Neuron (in vitro differentiated cells): ENCODE results near the gene KRTAP3-1.
"Not testable (repeated sequence)": the region's sequence is repeated elsewhere in the genome, so short reads cannot be mapped to it uniquely, and the experiment has no call there.

Experiments used
- H2AFZ ChIP-seq: one replicate; pipeline ENCODE4 v1.6.1; 2013; ENCODE audit warnings: low read depth, mild to moderate bottlenecking, inconsistent platforms, low read length, moderate library complexity
- H3K27me3 ChIP-seq: one replicate; pipeline ENCODE4 v1.6.1; 2013; ENCODE audit warnings: low read length; ENCODE audit not compliant: insufficient read depth
- H3K36me3 ChIP-seq: one replicate; pipeline ENCODE4 v1.6.1; 2013; ENCODE audit warnings: low read length; ENCODE audit not compliant: insufficient read depth
- H3K4me1 ChIP-seq: one replicate; pipeline ENCODE4 v1.6.1; 2013; ENCODE audit warnings: low read length; ENCODE audit not compliant: insufficient read depth
- H3K4me3 ChIP-seq: 2 replicates; pipeline ENCODE4 v1.5.1; 2013; ENCODE audit warnings: mild to moderate bottlenecking, low read length, moderate library complexity
- H3K9me3 ChIP-seq: one replicate; pipeline ENCODE4 v1.6.1; 2013; ENCODE audit warnings: low read length

KRTAP3-1 gene

DNA sequence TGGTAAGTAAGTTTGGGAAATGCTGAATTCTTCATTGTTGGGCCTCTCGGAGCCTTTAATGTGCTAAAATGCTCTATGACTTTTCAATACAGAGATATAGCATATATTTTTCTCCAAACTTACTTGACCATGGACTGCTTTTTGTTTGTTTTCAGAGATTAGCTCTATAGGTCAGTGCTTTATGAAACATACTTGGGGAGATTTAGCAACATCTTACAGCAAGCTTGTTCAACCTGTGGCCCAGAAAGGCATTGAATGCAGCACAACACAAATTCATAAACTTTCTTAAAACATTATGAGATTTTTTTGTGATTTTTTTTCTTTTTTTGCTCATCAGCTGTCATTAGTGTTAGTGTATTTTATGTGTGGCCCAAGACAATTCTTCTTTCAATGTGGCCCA is 1.0 kb upstream of the KRTAP3-1 start:
- Histone ChIP-seq H3K4me3 (no peak overlapping the region), H3K4me1 (no peaks in the 10 kb centered on the region), H3K36me3 (no peaks in the 10 kb centered on the region), H2AFZ (no peak overlapping the region), H3K9me3 (no peaks in the 10 kb centered on the region), H3K27me3 (no peaks in the 10 kb centered on the region)

DNA sequence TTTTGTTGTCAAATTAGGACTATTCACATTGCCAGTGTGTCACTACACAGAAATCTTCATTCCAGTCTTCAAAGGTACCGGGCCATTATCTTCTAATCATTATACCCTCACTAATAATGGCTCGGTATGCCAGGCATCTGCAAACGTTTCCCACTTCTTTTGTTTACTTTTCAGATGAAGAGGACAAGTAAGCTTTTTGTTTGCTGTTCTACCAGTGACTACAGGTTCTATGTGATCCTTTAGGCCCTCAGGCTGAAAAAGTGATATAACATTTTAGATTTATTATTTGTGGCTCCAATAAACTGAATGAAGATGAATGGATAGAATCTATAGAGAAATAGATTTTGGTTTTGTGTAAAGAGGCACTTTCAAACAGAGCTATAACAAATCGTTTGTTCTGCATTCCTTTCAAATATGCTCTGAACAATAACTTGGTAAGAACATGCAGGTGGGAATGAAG is 403 bp upstream of the KRTAP3-1 start:
- H3K27me3 ChIP-seq, result no peaks in the 10 kb centered on the region
- H3K4me3 ChIP-seq, result no peak overlapping the region
- H3K36me3 ChIP-seq, result no peaks in the 10 kb centered on the region

DNA sequence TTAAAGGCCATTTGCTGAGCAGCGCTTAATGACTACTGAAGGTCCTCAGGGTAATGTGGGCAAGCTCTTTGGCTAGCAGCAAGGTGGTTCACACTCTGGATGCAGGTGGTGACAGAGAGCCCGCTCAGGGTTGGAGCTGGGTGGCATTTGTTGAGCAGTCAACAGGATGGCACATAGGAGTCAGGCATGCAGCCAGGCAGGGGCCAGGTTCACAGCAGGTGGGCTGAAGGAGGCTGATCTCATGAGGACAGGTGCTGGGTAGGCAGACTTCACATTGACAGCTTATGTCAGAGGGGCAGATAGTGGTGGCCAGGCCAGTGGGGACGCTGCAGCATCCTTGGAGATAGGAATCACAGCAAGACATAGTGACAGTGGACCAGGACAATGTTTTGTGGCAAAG is 4.5 kb downstream of the KRTAP3-1 start:
- Histone ChIP-seq H3K4me1 (no peaks in the 10 kb centered on the region), H3K27me3 (peaks cover 3% of the 10 kb centered on the region), H3K9me3 (no peaks in the 10 kb centered on the region), H2AFZ (no peak overlapping the region), H3K4me3 (no peak overlapping the region), H3K36me3 (no peaks in the 10 kb centered on the region)

More for the DNA sequence above, 403 bp upstream of the KRTAP3-1 start:
- H2AFZ ChIP-seq, result no peak overlapping the region
- no peaks in the 10 kb centered on the region for H3K4me1 ChIP-seq
- no peaks in the 10 kb centered on the region for H3K9me3 ChIP-seq

- Histone ChIP-seq H3K9me3 (no peaks in the 10 kb centered on the region), H2AFZ (no peak overlapping the region), H3K4me1 (no peaks in the 10 kb centered on the region), H3K4me3 (no peak overlapping the region), H3K36me3 (no peaks in the 10 kb centered on the region), H3K27me3 (peaks cover 3% of the 10 kb centered on the region)
Measured at GRCh38 chr17:41003926-41004325, 5.0 kb downstream of the KRTAP3-1 start.

DNA sequence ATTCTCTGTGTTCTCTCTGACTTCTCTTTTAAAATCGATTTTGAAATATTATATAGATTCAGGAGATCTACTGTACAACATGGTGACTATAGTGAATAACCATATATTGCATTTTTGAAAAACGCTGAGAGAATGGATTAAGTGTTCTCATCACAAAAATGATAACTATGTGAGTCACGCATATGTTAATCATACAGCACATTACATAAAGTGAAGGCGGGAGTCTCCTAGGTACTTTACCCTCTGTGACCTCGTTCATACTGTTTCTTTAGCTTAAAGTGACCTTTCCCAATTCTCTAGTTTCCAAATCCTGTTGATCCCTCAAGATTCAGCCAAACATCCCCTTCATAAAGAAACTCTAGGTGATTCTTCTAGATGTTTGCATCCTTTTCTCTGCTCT is 6.1 kb downstream of the KRTAP3-1 start:
- H3K36me3 ChIP-seq, result no peaks in the 10 kb centered on the region
- no peak overlapping the region for H3K4me3 ChIP-seq
- no peak overlapping the region for H2AFZ ChIP-seq
- H3K4me1 ChIP-seq, result no peaks in the 10 kb centered on the region
- H3K9me3 ChIP-seq, result no peaks in the 10 kb centered on the region
- H3K27me3 ChIP-seq, result peaks cover 3% of the 10 kb centered on the region

DNA sequence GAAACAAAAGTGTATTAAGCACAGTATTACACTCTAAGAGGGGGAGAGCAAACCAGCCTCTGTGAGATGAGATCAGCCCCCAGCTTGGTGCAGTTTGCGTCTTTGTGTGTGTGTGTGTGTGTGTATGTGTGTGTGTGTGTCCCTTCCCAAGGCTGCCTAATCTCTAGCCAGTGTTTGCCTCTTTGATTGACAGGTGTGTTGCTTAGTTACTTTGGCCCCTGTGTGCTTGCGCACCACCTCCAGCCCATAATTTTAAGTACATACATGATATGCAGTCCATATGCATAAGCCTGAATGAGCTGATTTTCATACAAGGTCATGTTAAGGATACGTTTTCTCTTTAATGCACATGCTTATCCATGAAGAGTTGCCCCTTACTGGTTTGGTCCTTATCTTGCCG is 7.1 kb downstream of the KRTAP3-1 start:
- Histone ChIP-seq H3K4me1 (no peaks in the 10 kb centered on the region), H3K9me3 (no peaks in the 10 kb centered on the region), H3K4me3 (no peak overlapping the region), H3K27me3 (peaks cover 3% of the 10 kb centered on the region), H3K36me3 (no peaks in the 10 kb centered on the region), H2AFZ (no peak overlapping the region)

- not testable (repeated sequence) for H2AFZ ChIP-seq, H3K4me1 ChIP-seq, H3K9me3 ChIP-seq, H3K4me3 ChIP-seq, H3K27me3 ChIP-seq, H3K36me3 ChIP-seq
Measured at GRCh38 chr17:40999563-40999962, 9.4 kb downstream of the KRTAP3-1 start, which contains the start of gene KRTAP3-2. TSS of gene KRTAP3-2 (minus strand) at chr17:40999906. CDS start at chr17:40999853, 53 bp downstream.

- Histone ChIP-seq H2AFZ (no peak overlapping the region), H3K27me3 (no peaks in the 10 kb centered on the region), H3K4me3 (no peak overlapping the region), H3K36me3 (no peaks in the 10 kb centered on the region), H3K9me3 (no peaks in the 10 kb centered on the region), H3K4me1 (no peaks in the 10 kb centered on the region)
Measured at GRCh38 chr17:40997361-40997760, 11.6 kb downstream of the KRTAP3-1 start.

DNA sequence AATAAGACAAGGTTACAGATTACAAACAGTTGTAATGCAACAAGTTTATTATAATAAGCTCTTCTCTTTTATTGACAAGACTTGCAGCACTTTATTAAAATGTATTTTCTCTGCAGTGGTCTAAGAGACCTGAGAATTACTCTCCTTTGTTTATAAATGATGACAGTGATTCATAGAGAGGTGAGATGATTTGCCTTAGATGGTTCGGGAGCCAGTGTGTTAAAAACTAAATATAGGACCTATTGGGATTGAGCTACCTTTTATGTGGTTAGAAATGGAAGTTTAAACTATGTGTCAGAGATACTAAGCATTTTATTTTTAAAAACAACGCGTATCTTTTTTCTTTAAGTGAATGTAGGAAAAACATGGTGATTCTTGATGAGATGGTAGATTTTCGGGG is 12.1 kb downstream of the KRTAP3-1 start:
- H3K4me3 ChIP-seq, result no peak overlapping the region
- H2AFZ ChIP-seq, result no peak overlapping the region
- no peaks in the 10 kb centered on the region for H3K9me3 ChIP-seq
- H3K36me3 ChIP-seq, result no peaks in the 10 kb centered on the region
- H3K27me3 ChIP-seq, result no peaks in the 10 kb centered on the region
- no peaks in the 10 kb centered on the region for H3K4me1 ChIP-seq

GRCh38 chr17:40995116-40995515 is 13.8 kb downstream of the KRTAP3-1 start:
- Histone ChIP-seq H3K36me3 (no peaks in the 10 kb centered on the region), H3K9me3 (no peaks in the 10 kb centered on the region), H3K27me3 (no peaks in the 10 kb centered on the region), H3K4me3 (no peak overlapping the region), H2AFZ (no peak overlapping the region), H3K4me1 (no peaks in the 10 kb centered on the region)

DNA sequence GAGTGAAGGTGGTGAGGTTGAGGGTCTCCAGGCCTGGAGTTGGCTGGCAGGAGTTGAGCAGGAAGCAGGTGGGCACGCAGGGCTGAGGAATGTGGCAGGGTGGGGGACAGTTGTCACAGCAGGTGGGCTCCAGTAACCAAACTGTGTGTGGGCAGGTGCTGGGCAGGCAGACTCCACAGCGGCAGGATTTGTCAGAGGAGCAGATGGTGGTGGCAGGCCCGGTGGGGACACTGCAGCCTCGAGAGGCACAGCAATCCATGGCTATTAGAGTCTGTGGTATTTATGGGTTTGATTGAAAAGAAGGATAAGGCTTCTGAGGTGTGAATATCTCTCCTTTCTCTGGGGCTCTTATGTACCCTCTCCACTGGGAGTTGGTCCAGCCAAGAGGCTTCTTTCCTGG is 15.1 kb downstream of the KRTAP3-1 start, which contains the start of gene KRTAP3-3:
TSS of gene KRTAP3-3 (minus strand) at position 326 of the 400 bp plus-strand sequence. CDS start at position 259, 67 bp downstream.
- Histone ChIP-seq H2AFZ (no peak within 1 kb of the TSS), H3K4me1 (no peaks in the 10 kb centered on the region), H3K36me3 (no peaks in the 10 kb centered on the region), H3K9me3 (no peaks in the 10 kb centered on the region), H3K4me3 (no peak within 1 kb of the TSS), H3K27me3 (no peaks in the 10 kb centered on the region)

- no peaks in the 10 kb centered on the region for H3K9me3 ChIP-seq
- no peak overlapping the region for H3K4me3 ChIP-seq
- no peaks in the 10 kb centered on the region for H3K27me3 ChIP-seq
- H2AFZ ChIP-seq, result no peak overlapping the region
- no peaks in the 10 kb centered on the region for H3K36me3 ChIP-seq
- H3K4me1 ChIP-seq, result no peaks in the 10 kb centered on the region
Measured at GRCh38 chr17:40993084-40993483, 15.8 kb downstream of the KRTAP3-1 start.

- Histone ChIP-seq H3K27me3 (no peaks in the 10 kb centered on the region), H3K4me1 (no peaks in the 10 kb centered on the region), H2AFZ (no peak overlapping the region), H3K9me3 (no peaks in the 10 kb centered on the region), H3K4me3 (no peak overlapping the region), H3K36me3 (no peaks in the 10 kb centered on the region)
Measured at GRCh38 chr17:40992666-40993065, 16.3 kb downstream of the KRTAP3-1 start.

GRCh38 chr17:40986920-40987319 is 22.0 kb downstream of the KRTAP3-1 start:
- H3K9me3 ChIP-seq, result no peaks in the 10 kb centered on the region
- no peak overlapping the region for H3K4me3 ChIP-seq
- no peaks in the 10 kb centered on the region for H3K4me1 ChIP-seq
- H3K27me3 ChIP-seq, result no peaks in the 10 kb centered on the region
- H2AFZ ChIP-seq, result no peak overlapping the region
- H3K36me3 ChIP-seq, result no peaks in the 10 kb centered on the region
